Measurements from ENCODE around the gene ZNF609.

DNA sequence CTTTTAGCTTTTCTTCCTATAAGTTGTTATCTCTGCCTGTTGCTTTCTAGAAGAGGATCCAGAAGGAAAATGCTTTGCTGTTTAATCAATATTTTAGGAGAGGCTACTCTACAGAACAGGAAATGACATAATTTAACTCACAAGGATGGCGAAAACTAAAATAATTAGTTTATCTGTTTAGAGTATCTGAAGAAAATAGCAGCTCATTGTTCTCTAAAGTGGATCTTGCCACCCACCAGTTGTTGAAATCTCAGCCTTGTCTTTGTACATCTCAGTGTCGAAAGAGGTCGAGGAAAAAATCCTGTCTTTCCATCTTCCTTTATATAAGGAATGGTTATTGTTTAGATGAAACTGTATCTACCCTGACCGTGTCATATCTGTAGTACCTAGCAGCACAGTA lies 126.6 kb downstream of the ZNF609 start:
- no peak for TF ChIP-seq GATA2 (IDR thresholded peaks at IDR 0.05; ENCODE audit: low read depth, low read length)
- no peak for TF ChIP-seq GATA3 (IDR thresholded peaks at IDR 0.05; ENCODE audit: low read depth, low read length)
